HepG2 (cell line): ENCODE results near the gene ZNF12. TPM values are rescaled to one million over a fixed set of nuclear protein-coding genes. Genes with fewer than 3 reads are reported as not detected.
A peak's percentile ranks its signal among the peaks of the same experiment; 100 is the strongest.

Experiments used
- CENPT ChIP-seq: sonication (generic); formaldehyde crosslinking; IDR thresholded peaks from 2 replicates; pipeline ENCODE4 v1.8.0; 2022; ENCODE audit warnings: low read depth, mild to moderate bottlenecking, moderate library complexity, missing genetic modification reagents
- CREM ChIP-seq, 2 experiments: sonication (generic) in 1 of 2; formaldehyde crosslinking in 1 of 2; IDR thresholded peaks; 2 replicates each; pipeline versions ENCODE4 v1.4.0 to v1.6.1; 2016 to 2020; ENCODE audit warnings: antibody characterized with exemption in 1 of 2, mild to moderate bottlenecking in 1 of 2, missing genetic modification reagents in 1 of 2
- FOXA1 ChIP-seq, 2 experiments: fragments of 450-650 bp in 1 of 2; sonication (generic) in 1 of 2; formaldehyde crosslinking in 1 of 2; IDR thresholded peaks; 2 replicates each; pipeline versions ENCODE4 v1.4.0 to v1.6.1; 2016 to 2020; ENCODE audit warnings: missing genetic modification reagents in 1 of 2
- FOXK2 ChIP-seq: fragments of 450-650 bp; IDR thresholded peaks from 2 replicates; pipeline ENCODE4 v1.6.1; 2016
- GLI4 ChIP-seq: sonication (generic); formaldehyde crosslinking; IDR thresholded peaks from 2 replicates; pipeline ENCODE4 v1.5.1; 2020; ENCODE audit warnings: missing genetic modification reagents, mild to moderate bottlenecking, moderate library complexity, borderline replicate concordance
- RBFOX2 ChIP-seq: fragments of 200-400 bp; formaldehyde crosslinking; IDR thresholded peaks from 2 replicates; pipeline ENCODE4 v1.6.1; 2017; ENCODE audit warnings: low read depth, mild to moderate bottlenecking, low read length
- TAF1 ChIP-seq: sonication (generic); formaldehyde crosslinking; IDR thresholded peaks from 2 replicates; pipeline ENCODE4 v1.4.0; 2020; ENCODE audit warnings: missing genetic modification reagents
- ZFP62 ChIP-seq: sonication (generic); formaldehyde crosslinking; IDR thresholded peaks from 2 replicates; pipeline ENCODE4 v1.4.0; 2020; ENCODE audit warnings: missing genetic modification reagents
- ZNF124 ChIP-seq: sonication (generic); formaldehyde crosslinking; IDR thresholded peaks from 2 replicates; pipeline ENCODE4 v1.4.0; 2020; ENCODE audit warnings: missing genetic modification reagents
- ZNF143 ChIP-seq: sonication (generic); formaldehyde crosslinking; IDR thresholded peaks from 2 replicates; pipeline ENCODE4 v1.4.0; 2020; ENCODE audit warnings: missing genetic modification reagents
- ZNF382 ChIP-seq: sonication (generic); formaldehyde crosslinking; IDR thresholded peaks from 2 replicates; pipeline ENCODE4 v1.5.0; 2020; ENCODE audit warnings: missing genetic modification reagents, mild to moderate bottlenecking, borderline replicate concordance
- ZNF441 ChIP-seq: sonication (generic); formaldehyde crosslinking; IDR thresholded peaks from 2 replicates; pipeline ENCODE4 v1.7.0; 2021; ENCODE audit warnings: missing genetic modification reagents, borderline replicate concordance
- polyA plus RNA-seq, 8 experiments: library from polyadenylated mRNA; depleted of rRNA in 3 of 8; stranded (reverse) in 7 of 8; unstranded in 1 of 8; fragments of >200 nt; fragmentation: Illumina TruSeq in 4 of 8; extraction: Trizol in 4 of 8; gene quantifications; 2 replicates each; pipeline versions ENCODE4 v1.2.1 to v1.2.3, GENCODE V29; 2011 to 2016; ENCODE audit warnings: low read depth in 4 of 8, missing spikeins in 1 of 8, mixed read lengths in 1 of 8; ENCODE audit not compliant: insufficient read depth in 1 of 8
- total RNA-seq, 5 experiments: library from RNA; depleted of rRNA; stranded (reverse); fragments of >200 nt; fragmentation: Illumina TruSeq; extraction: Trizol; gene quantifications; 2 replicates each; pipeline ENCODE4 v1.2.3, GENCODE V29; 2016; ENCODE audit warnings: low read depth in 1 of 5
- TF ChIP-seq, protein P1 (sequence below): sonication (generic); formaldehyde crosslinking; IDR thresholded peaks from 2 replicates; pipeline ENCODE4 v1.9.0; 2022; ENCODE audit warnings: missing genetic modification reagents, mild to moderate bottlenecking, borderline replicate concordance
- TF ChIP-seq, protein P2 (sequence below): sonication (generic); formaldehyde crosslinking; IDR thresholded peaks from 2 replicates; pipeline ENCODE4 v1.4.0; 2020; ENCODE audit warnings: missing genetic modification reagents
- TF ChIP-seq, protein P3 (sequence below): sonication (generic); formaldehyde crosslinking; IDR thresholded peaks from 2 replicates; pipeline ENCODE4 v1.9.0; 2021; ENCODE audit warnings: missing genetic modification reagents, borderline replicate concordance
- TF ChIP-seq, protein P4 (sequence below): sonication (generic); formaldehyde crosslinking; IDR thresholded peaks from 2 replicates; pipeline ENCODE4 v1.4.0; 2020; ENCODE audit warnings: missing genetic modification reagents
- TF ChIP-seq, protein P5 (sequence below): sonication (generic); formaldehyde crosslinking; IDR thresholded peaks from 2 replicates; pipeline ENCODE4 v1.5.0; 2020; ENCODE audit warnings: missing genetic modification reagents

ZNF12 gene
- total and polyA plus RNA-seq, 2 of the 13 experiments (the other 11 are each of a cell fraction or from before 2014, with no cell fraction given): 21.4 to 22.8 TPM

DNA sequence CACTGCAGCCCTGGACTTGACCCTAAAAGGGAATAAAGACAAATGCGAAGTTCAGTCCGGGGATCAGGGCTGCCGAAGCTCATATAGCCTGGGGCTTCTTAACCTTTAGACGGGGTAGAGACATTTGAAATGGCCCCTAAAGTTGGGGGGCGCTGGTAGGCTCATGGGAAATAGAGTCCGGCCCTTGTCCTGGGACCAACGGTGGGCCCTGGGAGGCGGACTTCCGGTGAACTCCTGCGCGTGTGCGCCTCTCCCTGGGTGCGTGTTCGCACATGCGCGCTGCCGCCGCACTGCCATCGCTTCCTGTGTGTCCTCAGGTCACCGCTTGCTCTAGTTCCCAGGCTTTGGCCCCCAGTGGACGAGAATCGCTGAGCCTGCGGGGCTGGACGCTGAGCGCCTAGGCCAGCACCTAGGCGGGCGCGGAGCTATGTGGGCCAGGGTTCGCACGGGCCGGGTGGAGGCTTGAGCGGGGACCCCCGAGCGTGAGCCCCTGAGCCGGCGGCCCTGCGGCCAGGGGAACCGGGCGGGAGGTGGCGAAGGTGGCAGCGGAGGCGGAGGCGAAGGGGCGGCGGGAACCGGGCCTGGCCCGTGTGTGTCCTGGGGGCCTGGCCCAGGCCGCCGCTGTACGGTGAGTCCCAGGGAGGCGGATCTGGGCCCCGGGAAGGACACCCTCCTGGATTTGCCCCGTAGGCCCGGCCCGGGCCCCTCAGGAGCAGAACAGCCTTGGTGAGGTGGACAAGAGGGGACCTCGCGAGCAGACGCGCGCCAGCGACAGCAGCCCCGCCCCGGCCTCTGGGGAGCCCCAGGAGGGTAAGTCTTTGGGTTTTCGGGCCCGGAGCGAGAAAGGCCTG is 23.0 kb upstream of the ZNF12 start (continued):
- TF ChIP-seq ZNF441 (CRISPR knock-in tag) (peak; percentile 71; the same call in 1 of the 2 replicates), CENPT (CRISPR knock-in tag) (no peak; the same call in 1 of the 2 replicates), ZNF143 (CRISPR knock-in tag) (peak; percentile 87), TAF1 (CRISPR knock-in tag) (peak; percentile 86), GLI4 (peak; percentile 89; the same call in 1 of the 2 replicates), FOXK2 (no peak), ZNF124 (CRISPR knock-in tag) (0 out of 2 replicates have a peak, but pooled peaks have one; percentile 53), ZFP62 (CRISPR knock-in tag) (no peak), FOXA1 (IDR thresholded peaks at IDR 0.05) (no peak), FOXA1 (CRISPR knock-in tag; IDR thresholded peaks at IDR 0.05) (no peak; the same call in 1 of the 2 replicates), CREM (IDR thresholded peaks at IDR 0.05) (peak; percentile 59; the same call in 1 of the 2 replicates), CREM (CRISPR knock-in tag; IDR thresholded peaks at IDR 0.05) (no peak), ZNF382 (CRISPR knock-in tag) (no peak), RBFOX2 (peak; percentile 97)
- TF ChIP-seq, protein P1, sequence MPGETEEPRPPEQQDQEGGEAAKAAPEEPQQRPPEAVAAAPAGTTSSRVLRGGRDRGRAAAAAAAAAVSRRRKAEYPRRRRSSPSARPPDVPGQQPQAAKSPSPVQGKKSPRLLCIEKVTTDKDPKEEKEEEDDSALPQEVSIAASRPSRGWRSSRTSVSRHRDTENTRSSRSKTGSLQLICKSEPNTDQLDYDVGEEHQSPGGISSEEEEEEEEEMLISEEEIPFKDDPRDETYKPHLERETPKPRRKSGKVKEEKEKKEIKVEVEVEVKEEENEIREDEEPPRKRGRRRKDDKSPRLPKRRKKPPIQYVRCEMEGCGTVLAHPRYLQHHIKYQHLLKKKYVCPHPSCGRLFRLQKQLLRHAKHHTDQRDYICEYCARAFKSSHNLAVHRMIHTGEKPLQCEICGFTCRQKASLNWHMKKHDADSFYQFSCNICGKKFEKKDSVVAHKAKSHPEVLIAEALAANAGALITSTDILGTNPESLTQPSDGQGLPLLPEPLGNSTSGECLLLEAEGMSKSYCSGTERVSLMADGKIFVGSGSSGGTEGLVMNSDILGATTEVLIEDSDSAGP (CRISPR knock-in tag): peak; percentile 89
- TF ChIP-seq, protein P2, sequence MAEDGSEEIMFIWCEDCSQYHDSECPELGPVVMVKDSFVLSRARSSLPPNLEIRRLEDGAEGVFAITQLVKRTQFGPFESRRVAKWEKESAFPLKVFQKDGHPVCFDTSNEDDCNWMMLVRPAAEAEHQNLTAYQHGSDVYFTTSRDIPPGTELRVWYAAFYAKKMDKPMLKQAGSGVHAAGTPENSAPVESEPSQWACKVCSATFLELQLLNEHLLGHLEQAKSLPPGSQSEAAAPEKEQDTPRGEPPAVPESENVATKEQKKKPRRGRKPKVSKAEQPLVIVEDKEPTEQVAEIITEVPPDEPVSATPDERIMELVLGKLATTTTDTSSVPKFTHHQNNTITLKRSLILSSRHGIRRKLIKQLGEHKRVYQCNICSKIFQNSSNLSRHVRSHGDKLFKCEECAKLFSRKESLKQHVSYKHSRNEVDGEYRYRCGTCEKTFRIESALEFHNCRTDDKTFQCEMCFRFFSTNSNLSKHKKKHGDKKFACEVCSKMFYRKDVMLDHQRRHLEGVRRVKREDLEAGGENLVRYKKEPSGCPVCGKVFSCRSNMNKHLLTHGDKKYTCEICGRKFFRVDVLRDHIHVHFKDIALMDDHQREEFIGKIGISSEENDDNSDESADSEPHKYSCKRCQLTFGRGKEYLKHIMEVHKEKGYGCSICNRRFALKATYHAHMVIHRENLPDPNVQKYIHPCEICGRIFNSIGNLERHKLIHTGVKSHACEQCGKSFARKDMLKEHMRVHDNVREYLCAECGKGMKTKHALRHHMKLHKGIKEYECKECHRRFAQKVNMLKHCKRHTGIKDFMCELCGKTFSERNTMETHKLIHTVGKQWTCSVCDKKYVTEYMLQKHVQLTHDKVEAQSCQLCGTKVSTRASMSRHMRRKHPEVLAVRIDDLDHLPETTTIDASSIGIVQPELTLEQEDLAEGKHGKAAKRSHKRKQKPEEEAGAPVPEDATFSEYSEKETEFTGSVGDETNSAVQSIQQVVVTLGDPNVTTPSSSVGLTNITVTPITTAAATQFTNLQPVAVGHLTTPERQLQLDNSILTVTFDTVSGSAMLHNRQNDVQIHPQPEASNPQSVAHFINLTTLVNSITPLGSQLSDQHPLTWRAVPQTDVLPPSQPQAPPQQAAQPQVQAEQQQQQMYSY (CRISPR knock-in tag): peak; percentile 52; the same call in 1 of the 2 replicates
- TF ChIP-seq, protein P3, sequence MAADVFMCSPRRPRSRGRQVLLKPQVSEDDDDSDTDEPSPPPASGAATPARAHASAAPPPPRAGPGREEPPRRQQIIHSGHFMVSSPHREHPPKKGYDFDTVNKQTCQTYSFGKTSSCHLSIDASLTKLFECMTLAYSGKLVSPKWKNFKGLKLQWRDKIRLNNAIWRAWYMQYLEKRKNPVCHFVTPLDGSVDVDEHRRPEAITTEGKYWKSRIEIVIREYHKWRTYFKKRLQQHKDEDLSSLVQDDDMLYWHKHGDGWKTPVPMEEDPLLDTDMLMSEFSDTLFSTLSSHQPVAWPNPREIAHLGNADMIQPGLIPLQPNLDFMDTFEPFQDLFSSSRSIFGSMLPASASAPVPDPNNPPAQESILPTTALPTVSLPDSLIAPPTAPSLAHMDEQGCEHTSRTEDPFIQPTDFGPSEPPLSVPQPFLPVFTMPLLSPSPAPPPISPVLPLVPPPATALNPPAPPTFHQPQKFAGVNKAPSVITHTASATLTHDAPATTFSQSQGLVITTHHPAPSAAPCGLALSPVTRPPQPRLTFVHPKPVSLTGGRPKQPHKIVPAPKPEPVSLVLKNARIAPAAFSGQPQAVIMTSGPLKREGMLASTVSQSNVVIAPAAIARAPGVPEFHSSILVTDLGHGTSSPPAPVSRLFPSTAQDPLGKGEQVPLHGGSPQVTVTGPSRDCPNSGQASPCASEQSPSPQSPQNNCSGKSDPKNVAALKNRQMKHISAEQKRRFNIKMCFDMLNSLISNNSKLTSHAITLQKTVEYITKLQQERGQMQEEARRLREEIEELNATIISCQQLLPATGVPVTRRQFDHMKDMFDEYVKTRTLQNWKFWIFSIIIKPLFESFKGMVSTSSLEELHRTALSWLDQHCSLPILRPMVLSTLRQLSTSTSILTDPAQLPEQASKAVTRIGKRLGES (CRISPR knock-in tag): 0 out of 2 replicates have a peak, but pooled peaks have one; percentile 54
- TF ChIP-seq, protein P4, sequence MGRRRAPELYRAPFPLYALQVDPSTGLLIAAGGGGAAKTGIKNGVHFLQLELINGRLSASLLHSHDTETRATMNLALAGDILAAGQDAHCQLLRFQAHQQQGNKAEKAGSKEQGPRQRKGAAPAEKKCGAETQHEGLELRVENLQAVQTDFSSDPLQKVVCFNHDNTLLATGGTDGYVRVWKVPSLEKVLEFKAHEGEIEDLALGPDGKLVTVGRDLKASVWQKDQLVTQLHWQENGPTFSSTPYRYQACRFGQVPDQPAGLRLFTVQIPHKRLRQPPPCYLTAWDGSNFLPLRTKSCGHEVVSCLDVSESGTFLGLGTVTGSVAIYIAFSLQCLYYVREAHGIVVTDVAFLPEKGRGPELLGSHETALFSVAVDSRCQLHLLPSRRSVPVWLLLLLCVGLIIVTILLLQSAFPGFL (CRISPR knock-in tag): no peak
- TF ChIP-seq, protein P5, sequence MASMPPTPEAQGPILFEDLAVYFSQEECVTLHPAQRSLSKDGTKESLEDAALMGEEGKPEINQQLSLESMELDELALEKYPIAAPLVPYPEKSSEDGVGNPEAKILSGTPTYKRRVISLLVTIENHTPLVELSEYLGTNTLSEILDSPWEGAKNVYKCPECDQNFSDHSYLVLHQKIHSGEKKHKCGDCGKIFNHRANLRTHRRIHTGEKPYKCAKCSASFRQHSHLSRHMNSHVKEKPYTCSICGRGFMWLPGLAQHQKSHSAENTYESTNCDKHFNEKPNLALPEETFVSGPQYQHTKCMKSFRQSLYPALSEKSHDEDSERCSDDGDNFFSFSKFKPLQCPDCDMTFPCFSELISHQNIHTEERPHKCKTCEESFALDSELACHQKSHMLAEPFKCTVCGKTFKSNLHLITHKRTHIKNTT (CRISPR knock-in tag): no peak
